Stimulated activated CD4-positive, alpha-beta T cell treated with anti-CD3 and anti-CD28 coated beads, Interleukin-12 subunit alpha, Interleukin-12 subunit beta, amount 100 ng/mL, for 4 hours (primary cell): ENCODE measurements around the gene HSPA4.
A peak's percentile ranks its signal among the peaks of the same experiment; 100 is the strongest.
"Not testable (repeated sequence)": the region's sequence is repeated elsewhere in the genome, so short reads cannot be mapped to it uniquely, and the experiment has no call there.

Source experiments
- DNase-seq: peaks from one replicate; pipeline ENCODE4 v3.0.0-alpha.2; 2020

Gene HSPA4

GRCh38 chr5:133051542-133052316, at the start of gene HSPA4:
TSS of gene HSPA4 (plus strand) at chr5:133052013. CDS start at chr5:133052251, 238 bp downstream.
- peak; percentile 93 for DNase-seq

DNA sequence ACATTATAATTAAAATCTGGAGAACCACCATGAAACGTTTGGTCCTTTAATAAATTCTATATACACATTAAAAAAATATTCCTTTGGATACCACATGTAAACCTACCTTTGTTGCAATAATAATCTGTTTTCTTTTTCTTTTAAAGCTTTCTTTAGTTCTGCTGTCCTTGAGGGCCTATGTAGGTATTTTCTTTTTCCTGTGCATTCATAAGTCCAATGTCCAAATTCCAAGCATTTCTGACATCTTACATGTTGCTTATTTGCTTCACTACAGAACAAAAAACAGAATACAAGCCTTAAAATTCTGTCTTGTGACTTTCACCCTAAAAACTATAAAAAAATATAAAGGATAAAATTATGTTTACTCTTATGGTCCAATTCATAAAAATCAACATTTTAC, 45.2 kb upstream of the HSPA4 start:
- no peak for DNase-seq

DNA sequence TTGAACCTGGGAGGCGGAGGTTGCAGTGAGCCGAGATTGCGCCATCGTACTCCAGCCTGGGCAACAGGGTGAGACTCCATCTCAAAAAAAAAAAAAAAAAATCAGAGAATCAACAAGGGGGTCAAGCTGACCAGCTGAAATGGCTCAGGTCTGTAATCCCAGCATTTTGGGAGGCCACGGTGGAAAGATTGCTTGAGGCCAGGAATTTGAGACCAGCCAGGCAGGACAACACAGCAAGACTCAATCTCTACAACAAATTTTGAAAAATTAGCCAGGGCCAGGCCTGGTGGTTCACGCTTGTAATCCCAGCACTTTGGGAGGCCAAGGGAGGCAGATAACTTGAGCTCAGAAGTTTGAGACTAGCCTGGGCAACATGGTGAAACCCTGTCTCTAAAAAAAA, 43.4 kb upstream of the HSPA4 start:
- not testable (repeated sequence) for DNase-seq

GRCh38 chr5:133015466-133015865, 36.3 kb upstream of the HSPA4 start:
- no peak for DNase-seq

DNA sequence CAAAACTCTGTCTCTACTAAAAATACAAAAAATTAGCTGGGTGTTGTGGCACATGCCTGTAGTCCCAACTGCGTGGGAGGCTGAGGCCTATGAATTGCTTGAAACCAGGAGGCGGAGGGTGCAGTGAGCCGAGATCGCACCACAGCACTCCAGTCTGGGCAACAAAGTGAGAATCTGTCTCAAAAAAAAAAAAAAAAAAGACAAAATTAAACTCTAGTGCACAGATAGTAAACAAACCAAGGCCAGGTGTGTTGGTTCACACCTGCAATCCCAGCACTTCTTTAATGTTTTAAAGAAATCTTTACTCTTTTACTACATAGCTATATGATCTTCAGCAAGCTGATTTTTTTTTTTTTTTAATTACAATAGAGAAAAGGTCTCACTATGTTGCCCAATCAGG, 33.8 kb upstream of the HSPA4 start:
- DNase-seq, result no peak

DNA sequence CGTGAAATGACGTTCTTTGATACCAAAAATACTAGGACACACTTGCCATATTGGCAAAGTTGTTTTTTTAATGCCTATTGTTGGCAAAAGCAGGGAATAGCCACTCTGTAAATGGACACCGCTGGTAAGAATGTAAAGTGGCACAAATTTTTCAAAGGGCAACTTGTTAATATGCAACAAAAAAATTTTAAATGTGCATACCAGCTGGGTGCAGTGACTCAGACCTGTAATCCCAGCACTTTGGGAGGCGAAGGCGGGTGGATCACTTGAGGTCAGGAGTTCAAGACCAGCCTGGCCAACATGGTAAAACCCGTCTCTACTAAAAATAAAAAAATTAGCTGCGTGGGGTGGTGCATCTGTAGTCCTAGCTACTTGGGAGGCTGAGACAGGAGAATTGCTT, 32.3 kb upstream of the HSPA4 start:
- DNase-seq, result not testable (repeated sequence)

GRCh38 chr5:133025804-133026663, 25.8 kb upstream of the HSPA4 start, which contains the start of gene ZCCHC10:
TSS of gene ZCCHC10 (minus strand) at chr5:133026549. CDS start at chr5:133026537, 12 bp downstream.
- DNase-seq, result peak; percentile 89

DNA sequence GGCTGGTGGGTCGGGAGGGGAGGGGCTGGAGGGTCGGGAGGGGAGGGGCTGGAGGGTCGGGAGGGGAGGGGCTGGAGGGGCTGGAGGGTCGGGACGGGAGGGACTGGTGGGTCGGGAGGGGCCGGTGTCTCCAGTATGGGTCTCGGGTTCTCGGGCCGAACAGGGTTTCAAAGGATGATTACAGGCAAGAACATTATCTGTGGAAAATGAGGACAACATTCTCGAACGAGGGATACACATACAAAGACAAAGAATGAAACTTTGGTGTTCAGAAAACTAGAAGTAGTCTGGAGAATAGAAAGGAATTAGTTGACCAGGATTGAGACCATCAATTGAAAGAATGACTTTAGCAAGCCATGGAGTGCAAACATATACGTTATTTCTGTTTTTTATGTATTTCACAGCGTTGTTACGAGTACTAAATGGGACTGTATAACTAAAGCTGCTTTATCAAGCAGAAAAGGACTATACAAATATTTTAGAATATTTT, 25.1 kb upstream of the HSPA4 start:
- DNase-seq, result no peak

- DNase-seq, result no peak
Observed at GRCh38 chr5:133029416-133029815, 22.4 kb upstream of the HSPA4 start.

- DNase-seq, result no peak
Observed at GRCh38 chr5:133030343-133031005, 21.3 kb upstream of the HSPA4 start.

DNA sequence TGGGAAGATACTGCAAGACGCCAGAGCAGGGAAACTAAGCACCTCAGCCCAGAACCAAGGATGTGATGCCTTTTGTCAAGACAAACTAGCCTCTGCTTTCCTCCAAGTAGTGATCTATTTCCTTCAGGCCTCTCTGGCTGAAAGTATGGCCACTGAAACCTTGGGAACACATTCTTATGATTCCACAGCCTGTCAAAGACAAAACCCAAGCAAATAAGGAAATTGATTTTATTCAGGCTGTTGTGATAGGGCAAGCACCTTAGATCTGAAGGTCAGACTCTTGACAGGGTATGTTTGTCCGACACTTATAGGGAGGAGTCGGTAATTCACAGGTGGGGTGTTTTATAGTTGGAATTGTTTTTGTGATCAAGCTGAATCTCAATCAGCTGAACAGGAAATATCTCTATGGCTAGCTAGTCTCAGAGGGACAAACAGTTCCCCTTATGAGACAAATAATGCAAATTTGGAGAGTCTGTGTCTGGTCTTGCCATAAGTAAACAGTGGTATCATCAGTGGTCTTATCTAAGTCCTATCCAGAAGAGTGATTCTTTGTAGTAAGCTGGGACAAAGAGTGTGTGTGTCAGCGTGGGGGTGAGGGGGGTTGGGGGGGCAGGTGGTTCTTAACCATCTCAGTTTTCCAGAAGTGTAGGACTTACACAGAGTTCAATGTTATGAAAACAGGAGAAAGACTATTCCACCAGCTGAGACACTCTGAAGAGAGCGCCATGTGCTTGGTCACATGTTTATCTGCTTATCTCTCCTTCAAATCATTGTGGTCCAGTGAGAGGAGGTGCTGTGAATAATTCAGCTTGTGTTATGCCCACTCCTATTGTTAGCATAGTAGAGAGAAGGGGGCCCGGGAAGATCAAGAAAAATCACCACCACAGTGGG, 18.7 kb upstream of the HSPA4 start:
- no peak for DNase-seq

DNA sequence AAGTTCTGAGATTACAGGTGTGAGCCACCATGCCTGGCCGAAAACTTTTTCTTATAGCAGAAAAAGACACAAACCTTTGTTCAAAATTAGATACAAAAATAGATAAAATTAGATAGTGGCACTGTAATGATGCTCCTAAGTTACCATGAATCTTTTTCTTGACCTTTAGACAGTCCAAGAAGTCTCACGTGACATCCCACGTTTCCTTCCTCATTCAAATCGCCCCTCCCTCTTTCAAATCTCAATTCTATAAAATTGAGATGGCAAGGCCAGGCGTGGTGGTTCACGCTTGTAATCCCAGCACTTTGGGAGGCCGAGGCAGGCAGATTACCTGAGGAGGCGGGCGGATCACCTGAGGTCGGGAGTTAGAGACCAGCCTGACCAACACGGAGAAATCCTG, 17.7 kb upstream of the HSPA4 start:
- no peak for DNase-seq

- no peak for DNase-seq
Observed at GRCh38 chr5:133035224-133035623, 16.6 kb upstream of the HSPA4 start.

GRCh38 chr5:133036677-133037076, 15.1 kb upstream of the HSPA4 start:
- DNase-seq, result not testable (repeated sequence)

DNA sequence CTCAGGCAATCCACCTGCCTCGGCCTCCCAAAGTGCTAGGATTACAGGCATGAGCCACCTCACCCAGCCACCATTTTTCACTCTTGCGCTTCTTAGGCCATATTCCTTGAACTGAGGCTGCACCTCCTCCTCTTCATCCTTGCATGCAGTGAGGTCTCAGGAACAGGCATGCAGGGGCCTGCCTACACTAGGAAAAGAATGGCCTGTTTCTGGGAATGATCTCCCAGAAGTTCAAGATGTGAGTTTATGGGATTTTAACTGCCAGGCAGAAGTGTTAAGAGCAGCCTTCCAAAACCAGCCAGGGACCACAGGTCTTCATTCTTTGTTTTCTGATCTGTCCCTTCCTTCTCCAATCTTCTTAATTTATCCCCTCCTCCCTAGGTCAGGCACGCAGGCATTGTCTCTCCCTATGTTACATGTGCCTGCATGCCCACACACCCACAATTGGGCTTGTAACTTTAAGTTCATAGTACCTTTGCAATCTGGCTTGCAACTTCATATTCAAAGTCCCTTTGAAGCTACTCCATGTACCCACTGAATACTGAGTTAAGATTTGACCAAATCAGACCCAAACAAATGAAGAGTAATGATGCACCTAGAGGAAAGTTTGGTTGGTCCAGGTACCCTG, 10.5 kb upstream of the HSPA4 start:
- DNase-seq, result no peak

DNA sequence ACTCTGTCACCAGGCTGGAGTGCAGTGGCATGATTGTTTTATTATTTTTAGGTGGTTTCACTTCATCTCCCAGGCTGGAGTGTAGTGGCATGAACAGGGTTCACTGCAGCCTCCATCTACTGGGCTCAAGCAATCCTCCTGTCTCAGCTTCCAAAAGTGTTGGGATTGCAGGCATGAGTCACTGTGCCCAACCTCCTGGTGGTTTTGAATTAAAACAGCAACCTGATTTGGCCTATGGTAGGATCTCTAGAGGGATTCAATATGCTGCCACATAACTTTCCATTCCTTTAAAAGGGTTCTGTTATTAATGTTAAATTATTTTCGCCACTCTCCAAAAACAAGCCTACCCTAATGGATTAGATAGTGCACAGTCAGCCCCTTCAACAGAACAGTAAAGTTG, 9.9 kb upstream of the HSPA4 start:
- DNase-seq, result no peak

GRCh38 chr5:133046560-133046959, 5.3 kb upstream of the HSPA4 start:
- not testable (repeated sequence) for DNase-seq

- no peak for DNase-seq
Observed at GRCh38 chr5:133047404-133047803, 4.4 kb upstream of the HSPA4 start.

- no peak for DNase-seq
Observed at GRCh38 chr5:133048993-133049725, 2.7 kb upstream of the HSPA4 start.

- no peak for DNase-seq
Observed at GRCh38 chr5:133049726-133050048, 2.1 kb upstream of the HSPA4 start.

- DNase-seq, result no peak
Observed at GRCh38 chr5:133050521-133050920, 1.3 kb upstream of the HSPA4 start.
